HepG2 (cell line): ENCODE results near the gene APOD. TPM values are rescaled to one million over a fixed set of nuclear protein-coding genes. Genes with fewer than 3 reads are reported as not detected.
A peak's percentile ranks its signal among the peaks of the same experiment; 100 is the strongest.

ENCODE experiments used
- ATM ChIP-seq: fragments of 450-650 bp; IDR thresholded peaks from 2 replicates; pipeline ENCODE4 v1.7.1; 2017; ENCODE audit warnings: mild to moderate bottlenecking, borderline replicate concordance
- DNMT3B ChIP-seq: conservative IDR thresholded peaks from 2 replicates; pipeline ENCODE4 v1.6.1; 2016; ENCODE audit warnings: missing biosample characterization, control low read depth
- FLYWCH1 ChIP-seq: sonication (generic); formaldehyde crosslinking; IDR thresholded peaks from 2 replicates; pipeline ENCODE4 v1.8.1; 2023; ENCODE audit warnings: mild to moderate bottlenecking, missing genetic modification reagents
- MXD3 ChIP-seq: IDR thresholded peaks from 2 replicates; pipeline ENCODE4 v1.6.1; 2016; ENCODE audit warnings: mild to moderate bottlenecking, missing biosample characterization, missing genetic modification reagents
- NCOR1 ChIP-seq: fragments of 200-600 bp; sonication (generic); IDR thresholded peaks from 2 replicates; pipeline ENCODE4 v1.7.0; 2017; ENCODE audit warnings: antibody characterized with exemption, low read length, borderline replicate concordance
- NFE2L1 ChIP-seq: sonication (generic); formaldehyde crosslinking; IDR thresholded peaks from 2 replicates; pipeline ENCODE4 v1.4.0; 2020; ENCODE audit warnings: missing genetic modification reagents, mild to moderate bottlenecking, borderline replicate concordance
- NR1H2 ChIP-seq: sonication (generic); formaldehyde crosslinking; IDR thresholded peaks from 2 replicates; pipeline ENCODE4 v1.8.1; 2022; ENCODE audit warnings: low read depth, missing genetic modification reagents, borderline replicate concordance
- NR2F2 ChIP-seq: IDR thresholded peaks from 2 replicates; pipeline ENCODE4 v1.6.1; 2012; ENCODE audit warnings: low read depth, inconsistent platforms, borderline replicate concordance
- PHF20 ChIP-seq: sonication (generic); formaldehyde crosslinking; IDR thresholded peaks from 2 replicates; pipeline ENCODE4 v1.5.0; 2020; ENCODE audit warnings: mild to moderate bottlenecking, missing genetic modification reagents
- SOX6 ChIP-seq, 2 experiments: fragments of 450-650 bp in 1 of 2; sonication (generic) in 1 of 2; formaldehyde crosslinking in 1 of 2; IDR thresholded peaks; 2 replicates each; pipeline versions ENCODE4 v1.4.0 to v1.6.1; 2017 to 2020; ENCODE audit warnings: antibody characterized with exemption in 1 of 2, mild to moderate bottlenecking in 1 of 2, missing genetic modification reagents in 1 of 2
- STAT5B ChIP-seq: sonication (generic); formaldehyde crosslinking; IDR thresholded peaks from 2 replicates; pipeline ENCODE4 v1.4.0; 2020; ENCODE audit warnings: missing genetic modification reagents
- TBL1XR1 ChIP-seq: fragments of 150-350 bp; IDR thresholded peaks from 2 replicates; pipeline ENCODE4 v1.6.1; 2014; ENCODE audit warnings: borderline replicate concordance, low read length; ENCODE audit not compliant: partially characterized antibody
- TERF1 ChIP-seq: sonication (generic); formaldehyde crosslinking; IDR thresholded peaks from 2 replicates; pipeline ENCODE4 v1.8.0; 2022; ENCODE audit warnings: mild to moderate bottlenecking, missing genetic modification reagents, moderate library complexity
- ZNF292 ChIP-seq: sonication (generic); formaldehyde crosslinking; IDR thresholded peaks from 2 replicates; pipeline ENCODE4 v1.8.1; 2022; ENCODE audit warnings: mild to moderate bottlenecking, low read depth, missing genetic modification reagents, borderline replicate concordance
- ZNF556 ChIP-seq: sonication (generic); formaldehyde crosslinking; IDR thresholded peaks from 2 replicates; pipeline ENCODE4 v1.4.0; 2020; ENCODE audit warnings: mild to moderate bottlenecking, missing genetic modification reagents, borderline replicate concordance
- ZUFSP ChIP-seq: sonication (generic); formaldehyde crosslinking; IDR thresholded peaks from 2 replicates; pipeline ENCODE4 v1.9.0; 2021; ENCODE audit warnings: missing genetic modification reagents, mild to moderate bottlenecking, borderline replicate concordance
- polyA plus RNA-seq, 8 experiments: library from polyadenylated mRNA; depleted of rRNA in 3 of 8; stranded (reverse) in 7 of 8; unstranded in 1 of 8; fragments of >200 nt; fragmentation: Illumina TruSeq in 4 of 8; extraction: Trizol in 4 of 8; gene quantifications; 2 replicates each; pipeline versions ENCODE4 v1.2.1 to v1.2.3, GENCODE V29; 2011 to 2016; ENCODE audit warnings: low read depth in 4 of 8, missing spikeins in 1 of 8, mixed read lengths in 1 of 8; ENCODE audit not compliant: insufficient read depth in 1 of 8
- total RNA-seq, 5 experiments: library from RNA; depleted of rRNA; stranded (reverse); fragments of >200 nt; fragmentation: Illumina TruSeq; extraction: Trizol; gene quantifications; 2 replicates each; pipeline ENCODE4 v1.2.3, GENCODE V29; 2016; ENCODE audit warnings: low read depth in 1 of 5
- TF ChIP-seq, protein P1 (sequence below), 2 experiments: sonication (generic) in 1 of 2; formaldehyde crosslinking in 1 of 2; IDR thresholded peaks; 2 replicates each; pipeline versions ENCODE4 v1.4.0 to v1.6.1; 2016 to 2020; ENCODE audit warnings: borderline replicate concordance in 1 of 2, low read depth in 1 of 2, mild to moderate bottlenecking in 1 of 2, missing genetic modification reagents in 1 of 2
- TF ChIP-seq, protein P2 (sequence below): sonication (generic); formaldehyde crosslinking; IDR thresholded peaks from 2 replicates; pipeline ENCODE4 v1.8.0; 2022; ENCODE audit warnings: low read depth, missing genetic modification reagents
- TF ChIP-seq, protein P3 (sequence below): sonication (generic); formaldehyde crosslinking; IDR thresholded peaks from 2 replicates; pipeline ENCODE4 v1.5.1; 2020; ENCODE audit warnings: missing genetic modification reagents, mild to moderate bottlenecking, borderline replicate concordance

Gene APOD
- total and polyA plus RNA-seq, 2 of the 13 experiments (the other 11 are each of a cell fraction or from before 2014, with no cell fraction given), result not detected

- TF ChIP-seq, protein P1, sequence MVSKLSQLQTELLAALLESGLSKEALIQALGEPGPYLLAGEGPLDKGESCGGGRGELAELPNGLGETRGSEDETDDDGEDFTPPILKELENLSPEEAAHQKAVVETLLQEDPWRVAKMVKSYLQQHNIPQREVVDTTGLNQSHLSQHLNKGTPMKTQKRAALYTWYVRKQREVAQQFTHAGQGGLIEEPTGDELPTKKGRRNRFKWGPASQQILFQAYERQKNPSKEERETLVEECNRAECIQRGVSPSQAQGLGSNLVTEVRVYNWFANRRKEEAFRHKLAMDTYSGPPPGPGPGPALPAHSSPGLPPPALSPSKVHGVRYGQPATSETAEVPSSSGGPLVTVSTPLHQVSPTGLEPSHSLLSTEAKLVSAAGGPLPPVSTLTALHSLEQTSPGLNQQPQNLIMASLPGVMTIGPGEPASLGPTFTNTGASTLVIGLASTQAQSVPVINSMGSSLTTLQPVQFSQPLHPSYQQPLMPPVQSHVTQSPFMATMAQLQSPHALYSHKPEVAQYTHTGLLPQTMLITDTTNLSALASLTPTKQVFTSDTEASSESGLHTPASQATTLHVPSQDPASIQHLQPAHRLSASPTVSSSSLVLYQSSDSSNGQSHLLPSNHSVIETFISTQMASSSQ (IDR thresholded peaks at IDR 0.05; ENCODE audit: low read depth), result peak; percentile 52; the same call in 1 of the 2 replicates
- TF ChIP-seq, protein P1 (CRISPR knock-in tag; IDR thresholded peaks at IDR 0.05; ENCODE audit: borderline replicate concordance), result peak; percentile 47; the same call in 1 of the 2 replicates
- TF ChIP-seq MXD3 (no peak), ZNF556 (CRISPR knock-in tag) (no peak), ZNF292 (0 out of 2 replicates have a peak, but pooled peaks have one; percentile 38), ATM (no peak), FLYWCH1 (CRISPR knock-in tag) (no peak), DNMT3B (CRISPR knock-in tag) (no peak), TBL1XR1 (no peak), NR2F2 (no peak), PHF20 (no peak), NR1H2 (CRISPR knock-in tag) (no peak), STAT5B (CRISPR knock-in tag) (no peak), SOX6 (IDR thresholded peaks at IDR 0.05) (no peak), SOX6 (CRISPR knock-in tag; IDR thresholded peaks at IDR 0.05) (peak; percentile 37; the same call in 1 of the 2 replicates), TERF1 (CRISPR knock-in tag) (no peak), ZUFSP (CRISPR knock-in tag) (no peak), NFE2L1 (CRISPR knock-in tag) (no peak), NCOR1 (no peak)
- TF ChIP-seq, protein P2, sequence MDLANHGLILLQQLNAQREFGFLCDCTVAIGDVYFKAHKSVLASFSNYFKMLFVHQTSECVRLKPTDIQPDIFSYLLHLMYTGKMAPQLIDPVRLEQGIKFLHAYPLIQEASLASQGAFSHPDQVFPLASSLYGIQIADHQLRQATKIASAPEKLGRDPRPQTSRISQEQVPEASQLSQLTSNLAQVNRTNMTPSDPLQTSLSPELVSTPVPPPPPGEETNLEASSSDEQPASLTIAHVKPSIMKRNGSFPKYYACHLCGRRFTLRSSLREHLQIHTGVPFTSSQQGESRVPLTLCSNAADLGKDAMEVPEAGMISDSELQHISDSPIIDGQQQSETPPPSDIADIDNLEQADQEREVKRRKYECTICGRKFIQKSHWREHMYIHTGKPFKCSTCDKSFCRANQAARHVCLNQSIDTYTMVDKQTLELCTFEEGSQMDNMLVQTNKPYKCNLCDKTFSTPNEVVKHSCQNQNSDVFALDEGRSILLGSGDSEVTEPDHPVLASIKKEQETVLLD (CRISPR knock-in tag), result no peak
- TF ChIP-seq, protein P3, sequence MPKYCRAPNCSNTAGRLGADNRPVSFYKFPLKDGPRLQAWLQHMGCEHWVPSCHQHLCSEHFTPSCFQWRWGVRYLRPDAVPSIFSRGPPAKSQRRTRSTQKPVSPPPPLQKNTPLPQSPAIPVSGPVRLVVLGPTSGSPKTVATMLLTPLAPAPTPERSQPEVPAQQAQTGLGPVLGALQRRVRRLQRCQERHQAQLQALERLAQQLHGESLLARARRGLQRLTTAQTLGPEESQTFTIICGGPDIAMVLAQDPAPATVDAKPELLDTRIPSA (CRISPR knock-in tag), result no peak
Measured at GRCh38 chr3:195550723-195551122, 33.0 kb downstream of the APOD start (continued).
